Activated CD4-positive, alpha-beta memory T cell treated with anti-CD3 and anti-CD28 coated beads for 36 hours (primary cell): ENCODE results near the gene TMEM126B. TPM values are rescaled to one million over a fixed set of nuclear protein-coding genes. Genes with fewer than 3 reads are reported as not detected.
"Not testable (repeated sequence)": the region's sequence is repeated elsewhere in the genome, so short reads cannot be mapped to it uniquely, and the experiment has no call there.

Experiments used
- CTCF ChIA-PET: fragments of 350-600 bp; sonication (Branson Sonifier 250); formaldehyde crosslinking; loops from one replicate; lab custom pipeline; 2021; ENCODE audit warnings: antibody characterized with exemption, inconsistent platforms; lab: Charles Lee
- POLR2A ChIA-PET: fragments of 350-600 bp; sonication (Branson Sonifier 250); formaldehyde crosslinking; loops from one replicate; lab custom pipeline; 2021; ENCODE audit warnings: antibody characterized with exemption; lab: Charles Lee
- DNase-seq: peaks from one replicate; pipeline ENCODE4 v3.0.0-alpha.2; 2020
- H3K27ac Mint-ChIP-seq: one replicate; pipeline ENCODE4 v1.8.0; 2021; ENCODE audit warnings: mixed read lengths
- H3K27me3 Mint-ChIP-seq: one replicate; pipeline ENCODE4 v1.8.0; 2021; ENCODE audit warnings: mixed read lengths
- H3K36me3 Mint-ChIP-seq: one replicate; pipeline ENCODE4 v1.8.0; 2021; ENCODE audit warnings: mixed read lengths
- H3K4me1 Mint-ChIP-seq: one replicate; pipeline ENCODE4 v1.8.0; 2021; ENCODE audit warnings: low read depth, mixed read lengths
- H3K4me3 Mint-ChIP-seq: one replicate; pipeline ENCODE4 v1.8.0; 2021; ENCODE audit warnings: mild to moderate bottlenecking, mixed read lengths
- H3K9me3 Mint-ChIP-seq: one replicate; pipeline ENCODE4 v1.8.0; 2021; ENCODE audit warnings: mixed read lengths
- intact Hi-C: fragments of 100-400 bp; cut with micrococcal nuclease; formaldehyde crosslinking; loops from one replicate; pipeline ENCODE4 v1.15.1; 2023
- total RNA-seq, 2 experiments: library from RNA; stranded (reverse); gene quantifications; one replicate each; pipeline ENCODE4 v1.2.3, GENCODE V29; 2021

The TMEM126B gene
- 10 to 100 TPM; 59.8 to 64.5 TPM for total RNA-seq

- Mint-ChIP-seq H3K27ac (peak within 1 kb of the TSS; percentile 99), H3K27me3 (no peaks in the 10 kb centered on the region), H3K9me3 (no peaks in the 10 kb centered on the region), H3K36me3 (peaks cover 9% of the 10 kb centered on the region), H3K4me1 (peaks cover 38% of the 10 kb centered on the region), H3K4me3 (peak within 1 kb of the TSS; percentile 100)
- peak; percentile 98 for DNase-seq
- intact Hi-C loops, result loop anchor here (1.0 to 2.0 kb wide), 7 partner anchors 19 to 675 kb away; partner anchors contain the start of genes CREBZF, HIKESHI and TMEM126A
- CTCF ChIA-PET, result interaction anchor here (1.3 to 3.3 kb wide), 3 partner anchors 8 to 36 kb away, joined by 4 to 10 read pairs (median 8); partner anchors contain the start of genes CREBZF and TMEM126A
- POLR2A ChIA-PET, result interaction anchor here (0.9 to 2.2 kb wide), 11 partner anchors 8 to 439 kb away, joined by 3 to 21 read pairs (median 3); partner anchors contain the start of genes CCDC83, CREBZF and TMEM126A
These were observed at the start of gene TMEM126B for GRCh38 chr11:85627998-85628770. Gene TMEM126B (plus strand): TSS chr11:85628593. CDS start chr11:85628608, 15 bp downstream.

GRCh38 chr11:85582111-85582510 lies 46.3 kb upstream of the TMEM126B start:
- no peak overlapping the region for H3K4me3 Mint-ChIP-seq
- H3K27me3 Mint-ChIP-seq, result peaks cover 3% of the 10 kb centered on the region
- DNase-seq, result no peak
- H3K36me3 Mint-ChIP-seq, result no peaks in the 10 kb centered on the region
- H3K27ac Mint-ChIP-seq, result no peak overlapping the region
- intact Hi-C loops, result no loop called here
- peaks cover 5% of the 10 kb centered on the region for H3K9me3 Mint-ChIP-seq
- ChIA-PET POLR2A (no interaction called here), CTCF (no interaction called here)
- no peaks in the 10 kb centered on the region for H3K4me1 Mint-ChIP-seq

DNA sequence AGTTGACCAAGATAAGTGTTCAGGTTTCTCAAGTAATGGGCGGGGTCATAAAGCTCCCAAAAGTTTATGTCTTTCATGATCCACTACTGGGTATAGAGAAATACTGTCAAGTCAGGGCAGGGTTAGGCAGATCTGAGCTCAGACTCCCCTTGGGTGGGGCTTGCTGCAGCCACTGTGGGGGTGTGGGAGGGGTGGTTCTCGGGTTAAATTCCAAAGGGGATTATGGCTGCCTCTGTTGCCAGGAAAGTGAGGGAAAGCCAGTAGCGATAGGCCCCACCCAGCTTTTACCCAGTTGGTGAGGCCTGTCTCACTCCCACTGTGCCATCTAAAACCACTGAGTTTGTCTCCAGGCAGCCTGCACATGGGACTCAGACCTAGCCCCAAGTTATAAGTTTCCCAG lies 39.0 kb upstream of the TMEM126B start:
- DNase-seq, result no peak
- POLR2A ChIA-PET, result no interaction called here

DNA sequence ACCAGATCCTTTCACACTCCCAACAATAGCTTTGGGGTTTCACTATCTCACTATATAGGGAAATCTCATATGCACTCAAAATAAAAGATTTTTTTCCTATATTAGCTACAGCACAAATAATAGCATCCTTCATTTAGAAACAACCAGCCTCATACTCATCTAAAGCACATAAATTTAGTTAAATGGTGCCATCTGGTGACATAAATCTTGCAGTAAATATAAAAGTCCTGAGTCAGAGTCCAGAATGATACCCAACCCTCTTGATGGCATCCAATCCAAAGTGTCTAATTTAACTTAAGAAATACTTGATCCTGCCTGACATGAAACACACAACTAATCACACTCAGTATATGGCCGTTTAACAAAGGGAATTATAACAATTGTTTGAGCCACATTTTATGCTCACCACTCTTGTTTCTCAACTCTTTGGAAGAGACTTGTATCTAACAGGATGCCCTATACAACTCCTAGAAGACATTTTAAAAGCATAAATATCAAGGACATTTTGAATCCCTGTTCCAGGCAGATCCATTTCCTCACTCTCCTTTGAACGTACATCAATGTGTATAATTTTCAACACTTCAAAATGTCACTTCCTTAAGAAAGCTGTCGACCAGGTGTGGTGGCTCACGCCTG lies 37.4 kb upstream of the TMEM126B start:
- peaks cover 2% of the 10 kb centered on the region for H3K36me3 Mint-ChIP-seq
- POLR2A ChIA-PET, result no interaction called here

More for the DNA sequence above, 39.0 kb upstream of the TMEM126B start:
- Mint-ChIP-seq H3K36me3 (peaks cover 2% of the 10 kb centered on the region), H3K27me3 (peaks cover 12% of the 10 kb centered on the region), H3K4me3 (no peak overlapping the region), H3K27ac (no peak overlapping the region), H3K9me3 (peaks cover 12% of the 10 kb centered on the region), H3K4me1 (no peaks in the 10 kb centered on the region)
- intact Hi-C loops, result no loop called here
- CTCF ChIA-PET, result no interaction called here

DNA sequence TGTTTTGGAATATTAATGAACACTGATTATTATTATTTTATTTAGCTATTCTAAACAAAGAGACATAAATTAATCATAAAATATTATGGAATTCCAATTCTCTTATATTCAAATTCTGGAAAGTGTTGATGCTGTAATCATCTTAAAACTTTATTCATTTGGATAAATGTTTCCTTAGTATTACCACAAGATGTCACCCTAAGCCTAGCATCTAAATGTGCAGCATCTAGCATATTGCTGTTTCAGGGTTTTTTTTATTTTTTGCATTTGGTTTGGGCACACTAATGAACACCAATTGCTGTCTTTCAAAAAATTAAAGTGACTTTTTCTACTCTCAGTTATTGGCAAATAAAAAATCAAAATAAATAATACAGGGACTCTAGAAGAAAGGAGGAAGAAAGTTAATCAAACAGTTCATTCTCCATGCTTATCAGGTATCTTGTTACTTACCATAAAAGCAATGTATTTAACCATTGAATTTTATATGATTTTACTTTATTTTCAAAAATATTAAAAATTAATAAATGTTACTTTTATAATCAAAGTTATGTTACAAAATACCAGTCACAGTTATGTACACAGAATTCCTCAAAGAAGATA lies 33.0 kb upstream of the TMEM126B start:
- ChIA-PET CTCF (interaction anchor here (0.7 to 2.2 kb wide), 6 partner anchors 42 to 886 kb away, joined by 3 to 7 read pairs (median 3); partner anchors contain the start of genes CCDC83 and CREBZF), POLR2A (no interaction called here)
- DNase-seq, result no peak
- Mint-ChIP-seq H3K4me1 (no peaks in the 10 kb centered on the region), H3K9me3 (no peaks in the 10 kb centered on the region), H3K36me3 (no peaks in the 10 kb centered on the region), H3K27ac (no peak overlapping the region), H3K4me3 (no peak overlapping the region), H3K27me3 (no peaks in the 10 kb centered on the region)
- intact Hi-C loops, result loop anchor here (1.0 to 10.0 kb wide), 6 partner anchors 69 to 1219 kb away; partner anchors contain the start of gene CREBZF

More for the DNA sequence above, 37.4 kb upstream of the TMEM126B start:
- Mint-ChIP-seq H3K27ac (no peak overlapping the region), H3K4me1 (no peaks in the 10 kb centered on the region), H3K9me3 (peaks cover 12% of the 10 kb centered on the region), H3K27me3 (peaks cover 10% of the 10 kb centered on the region), H3K4me3 (no peak overlapping the region)
- CTCF ChIA-PET, result interaction anchor here (1.0 kb wide), 1 partner anchor 1031 kb away, joined by 3 read pairs; no protein-coding TSS in a partner anchor
- intact Hi-C loops, result loop anchor here (10.0 kb wide), 3 partner anchors 354 to 1224 kb away; no protein-coding TSS in a partner anchor
- no peak for DNase-seq

DNA sequence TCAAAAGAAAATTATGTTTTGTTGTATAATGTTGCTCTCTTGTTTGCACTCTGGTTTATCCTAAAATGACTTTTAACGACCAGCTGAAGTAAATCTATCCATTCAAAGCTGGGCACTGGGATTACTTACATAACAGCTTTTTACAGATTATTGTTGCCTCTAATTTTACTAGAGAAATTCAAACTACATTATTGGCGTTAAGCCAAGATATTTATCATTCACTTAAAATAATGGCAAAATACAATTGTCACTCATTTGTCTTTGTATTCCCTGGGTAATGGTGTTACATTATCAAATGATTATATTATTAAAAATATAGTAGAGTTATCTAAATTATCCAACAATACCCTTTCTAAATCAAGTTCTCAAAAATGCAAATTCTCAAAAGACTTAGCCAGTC lies 31.5 kb upstream of the TMEM126B start:
- ChIA-PET CTCF (interaction anchor here (1.3 to 2.2 kb wide), 2 partner anchors 67 to 258 kb away, joined by 3 to 7 read pairs; partner anchors contain the start of genes CCDC83 and CREBZF), POLR2A (no interaction called here)
- Mint-ChIP-seq H3K4me3 (no peak overlapping the region), H3K4me1 (no peaks in the 10 kb centered on the region), H3K9me3 (no peaks in the 10 kb centered on the region), H3K27ac (no peak overlapping the region), H3K27me3 (no peaks in the 10 kb centered on the region), H3K36me3 (no peaks in the 10 kb centered on the region)
- intact Hi-C loops, result loop anchor here (5.0 to 10.0 kb wide), 4 partner anchors 225 to 1218 kb away; no protein-coding TSS in a partner anchor
- DNase-seq, result no peak

DNA sequence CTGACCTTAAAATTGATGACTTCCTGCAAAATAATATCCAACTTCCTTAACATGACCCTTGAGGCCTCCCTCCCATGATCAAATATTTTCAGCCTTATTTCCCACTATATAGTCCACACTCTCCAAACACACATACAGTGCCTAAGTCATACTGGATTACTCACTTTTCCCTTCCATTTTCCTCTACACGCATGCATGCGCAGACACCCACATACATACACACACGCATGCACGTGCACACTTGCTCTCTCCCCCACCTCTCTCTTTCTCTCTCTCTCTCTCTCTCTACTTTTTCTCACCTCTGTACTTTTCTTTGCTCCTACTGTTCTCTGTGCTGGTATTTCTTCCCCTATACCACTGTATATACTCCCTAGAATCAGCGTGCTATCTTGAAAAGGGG lies 29.3 kb upstream of the TMEM126B start:
- H3K4me3 Mint-ChIP-seq, result no peak overlapping the region
- no peaks in the 10 kb centered on the region for H3K36me3 Mint-ChIP-seq
- ChIA-PET CTCF (no interaction called here), POLR2A (no interaction called here)
- H3K27ac Mint-ChIP-seq, result no peak overlapping the region
- DNase-seq, result no peak
- no peaks in the 10 kb centered on the region for H3K4me1 Mint-ChIP-seq
- H3K27me3 Mint-ChIP-seq, result no peaks in the 10 kb centered on the region
- H3K9me3 Mint-ChIP-seq, result no peaks in the 10 kb centered on the region
- intact Hi-C loops, result loop anchor here (5.0 to 10.0 kb wide), 4 partner anchors 223 to 1216 kb away; no protein-coding TSS in a partner anchor

- Mint-ChIP-seq H3K9me3 (peaks cover 4% of the 10 kb centered on the region), H3K4me1 (no peaks in the 10 kb centered on the region), H3K27me3 (no peaks in the 10 kb centered on the region), H3K4me3 (no peak overlapping the region), H3K27ac (no peak overlapping the region), H3K36me3 (no peaks in the 10 kb centered on the region)
- CTCF ChIA-PET, result interaction anchor here (0.6 kb wide), 1 partner anchor 229 kb away, joined by 3 read pairs; no protein-coding TSS in a partner anchor
- POLR2A ChIA-PET, result no interaction called here
- intact Hi-C loops, result no loop called here
- DNase-seq, result no peak
These were observed 25.7 kb upstream of the TMEM126B start for GRCh38 chr11:85602526-85603213.

DNA sequence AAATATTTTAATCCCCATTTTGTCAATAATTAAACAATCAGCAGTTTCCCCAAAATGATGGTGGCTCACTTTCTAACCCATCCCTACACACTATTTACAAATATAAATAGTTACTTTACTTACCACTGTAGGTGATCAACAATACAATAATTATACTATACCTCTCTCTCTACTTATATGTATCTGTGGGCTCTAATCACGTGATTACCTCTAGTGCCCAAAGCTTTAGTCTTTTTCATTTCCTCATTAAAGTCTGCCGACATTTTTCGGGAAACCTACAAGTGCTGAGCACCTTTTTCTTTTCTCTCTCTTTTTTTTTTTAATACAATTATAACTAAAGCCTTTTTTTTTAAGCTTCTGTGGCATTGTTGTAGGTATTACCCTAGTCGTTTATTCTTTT lies 25.2 kb upstream of the TMEM126B start:
- ChIA-PET CTCF (interaction anchor here (0.6 kb wide), 1 partner anchor 229 kb away, joined by 3 read pairs; no protein-coding TSS in a partner anchor), POLR2A (interaction anchor here (0.6 kb wide), 1 partner anchor 971 kb away, joined by 3 read pairs; no protein-coding TSS in a partner anchor)
- no peak for DNase-seq
- intact Hi-C loops, result no loop called here
- H3K27ac Mint-ChIP-seq, result no peak overlapping the region
- H3K27me3 Mint-ChIP-seq, result no peaks in the 10 kb centered on the region
- peaks cover 4% of the 10 kb centered on the region for H3K9me3 Mint-ChIP-seq
- no peaks in the 10 kb centered on the region for H3K4me1 Mint-ChIP-seq
- H3K36me3 Mint-ChIP-seq, result no peaks in the 10 kb centered on the region
- no peak overlapping the region for H3K4me3 Mint-ChIP-seq

DNA sequence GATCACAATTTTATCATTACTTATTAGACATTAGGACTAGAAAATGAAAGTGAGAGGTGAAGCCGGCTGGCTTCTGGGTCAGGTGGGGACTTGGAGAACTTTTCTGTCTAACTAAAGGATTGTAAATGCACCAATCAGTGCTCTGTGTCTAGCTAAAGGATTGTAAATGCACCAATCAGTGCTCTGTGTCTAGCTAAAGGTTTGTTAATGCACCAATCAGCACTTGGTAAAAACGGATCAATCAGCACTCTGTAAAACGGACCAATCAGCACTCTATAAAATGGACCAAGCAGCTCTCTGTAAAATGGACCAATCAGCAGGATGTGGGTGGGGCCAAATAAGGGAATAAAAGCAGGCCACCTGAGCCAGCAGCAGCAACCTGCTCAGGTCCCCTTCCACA lies 22.2 kb upstream of the TMEM126B start:
- POLR2A ChIA-PET, intact Hi-C loops, H3K4me1 Mint-ChIP-seq, DNase-seq, H3K27ac Mint-ChIP-seq, H3K9me3 Mint-ChIP-seq, H3K36me3 Mint-ChIP-seq, H3K4me3 Mint-ChIP-seq, H3K27me3 Mint-ChIP-seq: not testable (repeated sequence)
- CTCF ChIA-PET, result interaction anchor here (0.7 kb wide), 1 partner anchor 482 kb away, joined by 4 read pairs; no protein-coding TSS in a partner anchor

- H3K36me3 Mint-ChIP-seq, intact Hi-C loops, H3K27me3 Mint-ChIP-seq, H3K4me3 Mint-ChIP-seq, CTCF ChIA-PET, H3K27ac Mint-ChIP-seq, H3K9me3 Mint-ChIP-seq, H3K4me1 Mint-ChIP-seq, DNase-seq, POLR2A ChIA-PET: not testable (repeated sequence)
These were observed 19.8 kb upstream of the TMEM126B start for GRCh38 chr11:85608621-85609020.
